ENCODE results near the gene EVI5L. TPM values are rescaled to one million over a fixed set of nuclear protein-coding genes. Genes with fewer than 3 reads are reported as not detected.

EVI5L gene
- total and polyA plus RNA-seq, 2 of the 13 experiments (the other 11 are each of a cell fraction or from before 2014, with no cell fraction given) = 1.7 to 2.4 TPM

DNA sequence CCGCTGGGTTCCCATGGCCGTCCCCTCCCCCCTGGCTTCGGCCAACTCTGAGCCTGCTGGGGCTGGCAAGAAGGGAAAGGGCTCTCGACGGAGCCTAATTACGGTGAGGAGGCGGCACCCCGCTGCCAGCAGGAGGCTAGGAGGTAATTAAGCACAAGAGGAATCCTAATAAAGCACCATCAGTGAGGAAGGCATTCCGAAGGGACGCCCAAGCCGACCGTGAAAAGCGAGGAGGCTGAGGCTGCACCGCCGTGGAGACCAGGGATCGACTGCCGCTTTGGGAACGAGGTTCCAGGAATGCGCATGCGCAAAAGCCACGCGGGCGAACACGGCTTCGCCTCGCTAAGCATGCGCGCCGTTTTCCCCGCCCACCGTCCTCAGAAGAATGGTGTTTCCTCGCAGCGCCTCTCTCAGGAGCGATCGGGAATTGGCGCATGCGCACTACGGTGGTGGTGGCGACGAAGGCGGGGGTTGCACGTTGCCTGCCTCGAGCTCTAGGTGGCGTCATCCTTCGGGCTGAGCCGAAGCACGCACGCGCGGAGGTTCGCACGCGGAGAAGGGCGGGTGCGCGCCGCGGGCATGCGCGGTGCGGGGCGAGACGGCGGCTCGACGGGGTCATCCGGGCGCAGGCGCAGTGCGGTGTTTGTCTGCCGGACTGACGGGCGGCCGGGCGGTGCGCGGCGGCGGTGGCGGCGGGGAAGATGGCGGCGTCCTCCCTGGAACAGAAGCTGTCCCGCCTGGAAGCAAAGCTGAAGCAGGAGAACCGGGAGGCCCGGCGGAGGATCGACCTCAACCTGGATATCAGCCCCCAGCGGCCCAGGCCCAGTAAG lies 73.4 kb downstream of the EVI5L start, which contains the start of gene MAP2K7 (continued):
- TF ChIP-seq, protein P1, sequence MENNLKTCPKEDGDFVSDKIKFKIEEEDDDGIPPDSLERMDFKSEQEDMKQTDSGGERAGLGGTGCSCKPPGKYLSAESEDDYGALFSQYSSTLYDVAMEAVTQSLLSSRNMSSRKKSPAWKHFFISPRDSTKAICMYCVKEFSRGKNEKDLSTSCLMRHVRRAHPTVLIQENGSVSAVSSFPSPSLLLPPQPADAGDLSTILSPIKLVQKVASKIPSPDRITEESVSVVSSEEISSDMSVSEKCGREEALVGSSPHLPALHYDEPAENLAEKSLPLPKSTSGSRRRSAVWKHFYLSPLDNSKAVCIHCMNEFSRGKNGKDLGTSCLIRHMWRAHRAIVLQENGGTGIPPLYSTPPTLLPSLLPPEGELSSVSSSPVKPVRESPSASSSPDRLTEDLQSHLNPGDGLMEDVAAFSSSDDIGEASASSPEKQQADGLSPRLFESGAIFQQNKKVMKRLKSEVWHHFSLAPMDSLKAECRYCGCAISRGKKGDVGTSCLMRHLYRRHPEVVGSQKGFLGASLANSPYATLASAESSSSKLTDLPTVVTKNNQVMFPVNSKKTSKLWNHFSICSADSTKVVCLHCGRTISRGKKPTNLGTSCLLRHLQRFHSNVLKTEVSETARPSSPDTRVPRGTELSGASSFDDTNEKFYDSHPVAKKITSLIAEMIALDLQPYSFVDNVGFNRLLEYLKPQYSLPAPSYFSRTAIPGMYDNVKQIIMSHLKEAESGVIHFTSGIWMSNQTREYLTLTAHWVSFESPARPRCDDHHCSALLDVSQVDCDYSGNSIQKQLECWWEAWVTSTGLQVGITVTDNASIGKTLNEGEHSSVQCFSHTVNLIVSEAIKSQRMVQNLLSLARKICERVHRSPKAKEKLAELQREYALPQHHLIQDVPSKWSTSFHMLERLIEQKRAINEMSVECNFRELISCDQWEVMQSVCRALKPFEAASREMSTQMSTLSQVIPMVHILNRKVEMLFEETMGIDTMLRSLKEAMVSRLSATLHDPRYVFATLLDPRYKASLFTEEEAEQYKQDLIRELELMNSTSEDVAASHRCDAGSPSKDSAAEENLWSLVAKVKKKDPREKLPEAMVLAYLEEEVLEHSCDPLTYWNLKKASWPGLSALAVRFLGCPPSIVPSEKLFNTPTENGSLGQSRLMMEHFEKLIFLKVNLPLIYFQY (CRISPR knock-in tag; IDR thresholded peaks at IDR 0.05; ENCODE audit: borderline replicate concordance) = peak; percentile 49; the same call in 1 of the 2 replicates
- TF ChIP-seq ZNF598 (CRISPR knock-in tag; IDR thresholded peaks at IDR 0.05; ENCODE audit: borderline replicate concordance) = peak; percentile 95; the same call in 1 of the 2 replicates
- TF ChIP-seq MLLT10 (CRISPR knock-in tag; IDR thresholded peaks at IDR 0.05) = no peak
- TF ChIP-seq, protein P2, sequence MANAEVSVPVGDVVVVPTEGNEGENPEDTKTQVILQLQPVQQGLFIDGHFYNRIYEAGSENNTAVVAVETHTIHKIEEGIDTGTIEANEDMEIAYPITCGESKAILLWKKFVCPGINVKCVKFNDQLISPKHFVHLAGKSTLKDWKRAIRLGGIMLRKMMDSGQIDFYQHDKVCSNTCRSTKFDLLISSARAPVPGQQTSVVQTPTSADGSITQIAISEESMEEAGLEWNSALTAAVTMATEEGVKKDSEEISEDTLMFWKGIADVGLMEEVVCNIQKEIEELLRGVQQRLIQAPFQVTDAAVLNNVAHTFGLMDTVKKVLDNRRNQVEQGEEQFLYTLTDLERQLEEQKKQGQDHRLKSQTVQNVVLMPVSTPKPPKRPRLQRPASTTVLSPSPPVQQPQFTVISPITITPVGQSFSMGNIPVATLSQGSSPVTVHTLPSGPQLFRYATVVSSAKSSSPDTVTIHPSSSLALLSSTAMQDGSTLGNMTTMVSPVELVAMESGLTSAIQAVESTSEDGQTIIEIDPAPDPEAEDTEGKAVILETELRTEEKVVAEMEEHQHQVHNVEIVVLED (CRISPR knock-in tag; IDR thresholded peaks at IDR 0.05; ENCODE audit: borderline replicate concordance) = peak; percentile 72
- TF ChIP-seq ZNF792 (CRISPR knock-in tag; IDR thresholded peaks at IDR 0.05) = peak; percentile 85
- TF ChIP-seq ZNF644 (CRISPR knock-in tag; IDR thresholded peaks at IDR 0.05; ENCODE audit: low read depth) = no peak
- TF ChIP-seq SOX5 (CRISPR knock-in tag; IDR thresholded peaks at IDR 0.05; ENCODE audit: borderline replicate concordance) = peak; percentile 50
- peak; percentile 94 for TF ChIP-seq AGO2 (optimal IDR thresholded peaks at IDR 0.05; ENCODE audit: low read depth, low read length)
- TF ChIP-seq EP300 (IDR thresholded peaks at IDR 0.05; ENCODE audit: low read depth in 2 of 2, low read length in 2 of 2) = no peak
- TF ChIP-seq EP300 (CRISPR knock-in tag; IDR thresholded peaks at IDR 0.05; ENCODE audit: borderline replicate concordance) = peak; percentile 23; the same call in 1 of the 2 replicates
- TF ChIP-seq ZNF780A (CRISPR knock-in tag; IDR thresholded peaks at IDR 0.05) = no peak; the same call in 1 of the 2 replicates
- TF ChIP-seq ZNF274 (CRISPR knock-in tag; IDR thresholded peaks at IDR 0.05) = peak; percentile 95
- no peak for TF ChIP-seq ZNF296 (CRISPR knock-in tag; conservative IDR thresholded peaks at IDR 0.05)
- peak; percentile 89; the same call in 1 of the 2 replicates for TF ChIP-seq ZNF607 (CRISPR knock-in tag; IDR thresholded peaks at IDR 0.05; ENCODE audit: borderline replicate concordance)
- TF ChIP-seq ATF7-NPFF (CRISPR knock-in tag; IDR thresholded peaks at IDR 0.05; ENCODE audit: low read depth) = peak; percentile 85; the same call in 1 of the 2 replicates
